ENCODE data around the gene GCFC2. TPM values are rescaled to one million over a fixed set of nuclear protein-coding genes. Genes with fewer than 3 reads are reported as not detected.

Gene GCFC2
- total and polyA plus RNA-seq, 9 of the 15 experiments (the other 6 are each of a cell fraction or from before 2014, with no cell fraction given): 10.5 to 40.6 (median 23.0) TPM

GRCh38 chr2:75627902-75628504 is 82.7 kb downstream of the GCFC2 start:
- H3K4me2 ChIP-seq (ENCODE audit: insufficient read depth, low read length): no peak overlapping the region
- peaks cover 2 to 11% of the 10 kb centered on the region in 2 experiments; a peak in 3 of 5 replicates for H3K27me3 ChIP-seq (ENCODE audit: control insufficient read depth in 2 of 2, insufficient read depth in 2 of 2, low read length in 2 of 2)
- FAIRE-seq: peak; percentile 99
- no TSS peak for BruUV-seq (replicated peaks)
- no peaks in the 10 kb centered on the region for H3K9me1 ChIP-seq (ENCODE audit: control insufficient read depth, insufficient read depth, low read length)
- H3K36me3 ChIP-seq (ENCODE audit: control insufficient read depth, insufficient read depth, low read length): no peaks in the 10 kb centered on the region
- no peak overlapping the region for H3K9ac ChIP-seq (ENCODE audit: insufficient read depth in 1 of 2, low read depth in 2 of 2, low read length in 2 of 2)
- H3K27ac ChIP-seq (ENCODE audit: extremely low read depth, low read depth, low read length): no peak overlapping the region
- ATAC-seq: peak; percentile 95
- no peak overlapping the region for H3K4me3 ChIP-seq
- H3K9me3 ChIP-seq (replicated peaks; ENCODE audit: control insufficient read depth, insufficient read depth, low read depth, low read length): no peaks in the 10 kb centered on the region
- no peaks in the 10 kb centered on the region for H3K79me2 ChIP-seq (ENCODE audit: control insufficient read depth, insufficient read depth, low read length)
- intact Hi-C loops (cut with micrococcal nuclease): loop anchor here (5.0 kb wide), 2 partner anchors 161 to 936 kb away; no protein-coding TSS in a partner anchor
- ChIA-PET POLR2A (interaction anchor here (0.5 kb wide), 1 partner anchor 35 kb away, joined by 3 read pairs; no protein-coding TSS in a partner anchor), CTCF (ENCODE audit: low intra/inter-chr PET ratio) (interaction anchor here (1.7 kb wide), 1 partner anchor 164 kb away, joined by 7 read pairs; no protein-coding TSS in a partner anchor)
- in situ Hi-C loops (cut with MboI): loop anchor here (25.0 kb wide), 1 partner anchor 959 kb away; no protein-coding TSS in a partner anchor
- no peaks in the 10 kb centered on the region for H4K20me1 ChIP-seq (replicated peaks; ENCODE audit: control insufficient read depth, insufficient read depth, low read length)
- DNase-seq (ENCODE audit: extremely low read depth in 1 of 4, low spot score in 3 of 4): peak; percentile 59 to 79 (median 66)
- 0% methylated on average over 4 of the region's 4 CpGs for WGBS (ENCODE audit: insufficient coverage, low coverage, missing lambda C conversion rate)
- no peak overlapping the region for H2AFZ ChIP-seq (ENCODE audit: low read depth, low read length)
- no peaks in the 10 kb centered on the region for H3K4me1 ChIP-seq (replicated peaks in 1 of 2; ENCODE audit: control insufficient read depth in 2 of 2, insufficient read depth in 2 of 2, low read length in 2 of 2)
- TF ChIP-seq TCF7 (IDR thresholded peaks at IDR 0.05; ENCODE audit: borderline replicate concordance) (no peak), ZFX (CRISPR knock-in tag; IDR thresholded peaks at IDR 0.05) (no peak), FUS (optimal IDR thresholded peaks at IDR 0.05; ENCODE audit: low read depth, low read length) (no peak), ZBED1 (IDR thresholded peaks at IDR 0.05) (no peak), FOS (IDR thresholded peaks at IDR 0.05; ENCODE audit: extremely low read depth, insufficient read length) (no peak), EWSR1 (IDR thresholded peaks at IDR 0.05; ENCODE audit: borderline replicate concordance, low read depth, partially characterized antibody) (no peak), XRCC3 (IDR thresholded peaks at IDR 0.05) (no peak), TAF9B (IDR thresholded peaks at IDR 0.05; ENCODE audit: partially characterized antibody) (no peak), KLF10 (CRISPR knock-in tag; IDR thresholded peaks at IDR 0.05) (no peak), CEBPB (tag; IDR thresholded peaks at IDR 0.05) (no peak), KLF13 (tag; IDR thresholded peaks at IDR 0.05; ENCODE audit: borderline replicate concordance, low read depth) (no peak), NR0B1 (IDR thresholded peaks at IDR 0.05; ENCODE audit: partially characterized antibody) (no peak), KLF16 (IDR thresholded peaks at IDR 0.05) (peak; percentile 18), SREBF1 (IDR thresholded peaks at IDR 0.05; ENCODE audit: borderline replicate concordance, low read depth, low read length) (no peak), CHD1 (IDR thresholded peaks at IDR 0.05; ENCODE audit: low read length) (no peak)
- TF ChIP-seq, protein P1, sequence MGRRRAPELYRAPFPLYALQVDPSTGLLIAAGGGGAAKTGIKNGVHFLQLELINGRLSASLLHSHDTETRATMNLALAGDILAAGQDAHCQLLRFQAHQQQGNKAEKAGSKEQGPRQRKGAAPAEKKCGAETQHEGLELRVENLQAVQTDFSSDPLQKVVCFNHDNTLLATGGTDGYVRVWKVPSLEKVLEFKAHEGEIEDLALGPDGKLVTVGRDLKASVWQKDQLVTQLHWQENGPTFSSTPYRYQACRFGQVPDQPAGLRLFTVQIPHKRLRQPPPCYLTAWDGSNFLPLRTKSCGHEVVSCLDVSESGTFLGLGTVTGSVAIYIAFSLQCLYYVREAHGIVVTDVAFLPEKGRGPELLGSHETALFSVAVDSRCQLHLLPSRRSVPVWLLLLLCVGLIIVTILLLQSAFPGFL (CRISPR knock-in tag; IDR thresholded peaks at IDR 0.05): no peak
- TF ChIP-seq, protein P2, sequence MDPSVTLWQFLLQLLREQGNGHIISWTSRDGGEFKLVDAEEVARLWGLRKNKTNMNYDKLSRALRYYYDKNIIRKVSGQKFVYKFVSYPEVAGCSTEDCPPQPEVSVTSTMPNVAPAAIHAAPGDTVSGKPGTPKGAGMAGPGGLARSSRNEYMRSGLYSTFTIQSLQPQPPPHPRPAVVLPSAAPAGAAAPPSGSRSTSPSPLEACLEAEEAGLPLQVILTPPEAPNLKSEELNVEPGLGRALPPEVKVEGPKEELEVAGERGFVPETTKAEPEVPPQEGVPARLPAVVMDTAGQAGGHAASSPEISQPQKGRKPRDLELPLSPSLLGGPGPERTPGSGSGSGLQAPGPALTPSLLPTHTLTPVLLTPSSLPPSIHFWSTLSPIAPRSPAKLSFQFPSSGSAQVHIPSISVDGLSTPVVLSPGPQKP (CRISPR knock-in tag; IDR thresholded peaks at IDR 0.05): no peak
- TF ChIP-seq, protein P3, sequence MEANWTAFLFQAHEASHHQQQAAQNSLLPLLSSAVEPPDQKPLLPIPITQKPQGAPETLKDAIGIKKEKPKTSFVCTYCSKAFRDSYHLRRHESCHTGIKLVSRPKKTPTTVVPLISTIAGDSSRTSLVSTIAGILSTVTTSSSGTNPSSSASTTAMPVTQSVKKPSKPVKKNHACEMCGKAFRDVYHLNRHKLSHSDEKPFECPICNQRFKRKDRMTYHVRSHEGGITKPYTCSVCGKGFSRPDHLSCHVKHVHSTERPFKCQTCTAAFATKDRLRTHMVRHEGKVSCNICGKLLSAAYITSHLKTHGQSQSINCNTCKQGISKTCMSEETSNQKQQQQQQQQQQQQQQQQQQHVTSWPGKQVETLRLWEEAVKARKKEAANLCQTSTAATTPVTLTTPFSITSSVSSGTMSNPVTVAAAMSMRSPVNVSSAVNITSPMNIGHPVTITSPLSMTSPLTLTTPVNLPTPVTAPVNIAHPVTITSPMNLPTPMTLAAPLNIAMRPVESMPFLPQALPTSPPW (CRISPR knock-in tag; IDR thresholded peaks at IDR 0.05): no peak

Data from K562 (cell line).